Measurements from ENCODE around the gene CKM.
"Not testable (repeated sequence)": the region's sequence is repeated elsewhere in the genome, so short reads cannot be mapped to it uniquely, and the experiment has no call there.

The CKM gene

GRCh38 chr19:45294291-45295029 lies 28.2 kb downstream of the CKM start:
- DNase-seq (ENCODE audit: extremely low read depth in 1 of 2, low read depth in 1 of 2): no peak

- peak in 1 of 2 donors; percentile 40 for DNase-seq (ENCODE audit: extremely low read depth in 1 of 2, low read depth in 1 of 2)
Measured at GRCh38 chr19:45293682-45294081, 29.0 kb downstream of the CKM start.

- DNase-seq (ENCODE audit: extremely low read depth in 1 of 2, low read depth in 1 of 2): no peak
Measured at GRCh38 chr19:45291834-45292233, 30.8 kb downstream of the CKM start.

GRCh38 chr19:45290381-45290931 lies 32.2 kb downstream of the CKM start:
- DNase-seq (ENCODE audit: extremely low read depth in 1 of 2, low read depth in 1 of 2): no peak

GRCh38 chr19:45283443-45284033 lies 39.1 kb downstream of the CKM start:
- no peak for DNase-seq (ENCODE audit: extremely low read depth in 1 of 2, low read depth in 1 of 2)

- no peak for DNase-seq (ENCODE audit: extremely low read depth in 1 of 2, low read depth in 1 of 2)
Measured at GRCh38 chr19:45280471-45280961, 42.2 kb downstream of the CKM start.

GRCh38 chr19:45279587-45280192 lies 43.0 kb downstream of the CKM start:
- DNase-seq (ENCODE audit: extremely low read depth in 1 of 2, low read depth in 1 of 2): no peak

GRCh38 chr19:45278087-45278486 lies 44.6 kb downstream of the CKM start:
- DNase-seq (ENCODE audit: extremely low read depth in 1 of 2, low read depth in 1 of 2): no peak

- DNase-seq (ENCODE audit: extremely low read depth in 1 of 2, low read depth in 1 of 2): no peak
Measured at GRCh38 chr19:45276284-45276687, 46.4 kb downstream of the CKM start.

GRCh38 chr19:45275370-45275971 lies 47.2 kb downstream of the CKM start:
- DNase-seq (ENCODE audit: extremely low read depth in 1 of 2, low read depth in 1 of 2): no peak

GRCh38 chr19:45273521-45273855 lies 49.2 kb downstream of the CKM start:
- DNase-seq (ENCODE audit: extremely low read depth in 1 of 2, low read depth in 1 of 2): no peak

GRCh38 chr19:45271735-45272108 lies 51.0 kb downstream of the CKM start:
- no peak for DNase-seq (ENCODE audit: extremely low read depth in 1 of 2, low read depth in 1 of 2)

GRCh38 chr19:45271098-45271734 lies 51.5 kb downstream of the CKM start:
- no peak for DNase-seq (ENCODE audit: extremely low read depth in 1 of 2, low read depth in 1 of 2)

- not testable (repeated sequence) for DNase-seq (ENCODE audit: extremely low read depth in 1 of 2, low read depth in 1 of 2)
Measured at GRCh38 chr19:45269939-45270338, 52.7 kb downstream of the CKM start.

GRCh38 chr19:45267296-45267695 lies 55.4 kb downstream of the CKM start:
- no peak for DNase-seq (ENCODE audit: extremely low read depth in 1 of 2, low read depth in 1 of 2)

- no peak for DNase-seq (ENCODE audit: extremely low read depth in 1 of 2, low read depth in 1 of 2)
Measured at GRCh38 chr19:45265375-45265774, 57.3 kb downstream of the CKM start.

- no peak for DNase-seq (ENCODE audit: extremely low read depth in 1 of 2, low read depth in 1 of 2)
Measured at GRCh38 chr19:45264781-45265317, 57.8 kb downstream of the CKM start.

- no peak for DNase-seq (ENCODE audit: extremely low read depth in 1 of 2, low read depth in 1 of 2)
Measured at GRCh38 chr19:45263013-45263412, 59.7 kb downstream of the CKM start.

- no peak for DNase-seq (ENCODE audit: extremely low read depth in 1 of 2, low read depth in 1 of 2)
Measured at GRCh38 chr19:45262570-45262969, 60.1 kb downstream of the CKM start.

- DNase-seq (ENCODE audit: extremely low read depth in 1 of 2, low read depth in 1 of 2): no peak
Measured at GRCh38 chr19:45258862-45259261, 63.8 kb downstream of the CKM start.

- no peak for DNase-seq (ENCODE audit: extremely low read depth in 1 of 2, low read depth in 1 of 2)
Measured at GRCh38 chr19:45256836-45257235, 65.8 kb downstream of the CKM start.
